SU-DHL-6 (cell line): ENCODE data around the gene KDM5B.

ENCODE experiments used
- CTCF ChIP-seq: fragments of 200-600 bp; sonication (generic); IDR thresholded peaks from one replicate; pipeline ENCODE4 v1.5.1; 2017; ENCODE audit warnings: antibody characterized with exemption, mild to moderate bottlenecking, low read length, moderate library complexity; ENCODE audit not compliant: insufficient read depth, poor library complexity, severe bottlenecking
- EZH2phosphoT487 ChIP-seq: fragments of 200-600 bp; sonication (generic), shearing (Covaris generic); conservative IDR thresholded peaks from 2 replicates; pipeline ENCODE4 v1.6.1; 2018; ENCODE audit warnings: mild to moderate bottlenecking, antibody characterized with exemption, low read length, moderate library complexity, mixed read lengths

- no peak for TF ChIP-seq CTCF
- TF ChIP-seq EZH2phosphoT487 = no peak
Measured at GRCh38 chr1:202843081-202843480, 34.9 kb upstream of the KDM5B start.
